Stimulated activated CD4-positive, alpha-beta T cell treated with anti-CD3 and anti-CD28 coated beads, Interleukin-12 subunit alpha, Interleukin-12 subunit beta, amount 100 ng/mL, for 24 hours (primary cell): ENCODE results near the gene CIZ1.

ENCODE experiments used
- DNase-seq, 2 experiments: peaks; one replicate each; pipeline ENCODE4 v3.0.0-alpha.2; 2020; ENCODE audit warnings: low read depth in 2 of 2

The CIZ1 gene

DNA sequence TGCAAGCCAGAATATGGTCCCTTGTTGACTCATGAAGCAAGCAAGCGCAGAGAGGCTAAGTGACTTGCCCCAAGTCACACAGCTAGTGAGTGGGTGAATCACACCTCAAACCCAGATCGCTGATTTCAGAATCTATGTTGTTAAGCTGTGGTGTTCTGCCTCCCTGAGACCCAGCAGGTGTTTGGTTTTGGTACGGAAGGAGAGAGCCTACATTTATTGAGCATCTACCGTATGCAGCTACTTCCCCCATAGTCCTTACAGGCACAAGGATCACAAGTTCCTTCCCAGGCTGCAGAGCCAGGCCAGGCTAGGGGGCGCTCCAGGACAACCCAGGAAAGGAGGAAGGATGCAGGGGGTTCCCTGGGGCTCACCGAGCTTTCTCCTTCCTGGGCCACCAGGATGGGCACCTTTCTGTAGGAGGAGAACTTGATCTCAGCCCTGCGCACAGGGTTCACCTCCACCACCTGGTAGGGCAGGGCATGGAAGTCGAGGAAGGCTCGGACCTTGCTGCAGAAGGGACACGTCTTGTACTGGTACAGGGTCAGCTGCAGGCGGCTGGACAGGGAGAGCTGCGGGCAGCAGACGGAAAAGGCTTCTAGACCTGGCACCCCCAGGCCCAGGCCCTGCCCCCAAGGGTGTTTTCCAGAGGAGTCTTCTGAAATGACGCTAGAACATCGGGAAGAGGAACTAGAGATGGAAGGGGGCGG is 66.3 kb downstream of the CIZ1 start:
- peak in 1 of 2 experiments; percentile 43 for DNase-seq

DNA sequence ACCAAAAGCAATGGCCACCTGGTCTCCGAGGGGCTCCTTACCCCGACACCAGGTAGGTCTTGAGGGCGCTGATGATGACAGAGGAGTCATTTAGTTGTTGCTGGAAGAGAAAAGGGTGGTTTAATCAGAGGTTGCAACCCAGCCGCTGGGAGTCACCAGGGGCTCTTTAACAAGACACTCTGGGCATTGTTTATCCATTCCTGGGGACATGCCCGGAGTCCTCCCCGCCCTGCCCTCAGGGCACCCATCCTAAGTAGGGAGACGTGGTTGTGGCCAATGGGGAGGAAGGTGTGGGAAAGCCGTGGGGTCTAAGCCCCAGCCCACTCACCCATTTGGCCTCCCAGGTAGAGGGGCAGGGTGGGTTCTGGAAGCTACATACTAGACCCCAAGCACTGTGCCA is 66.9 kb downstream of the CIZ1 start:
- no peak for DNase-seq

DNA sequence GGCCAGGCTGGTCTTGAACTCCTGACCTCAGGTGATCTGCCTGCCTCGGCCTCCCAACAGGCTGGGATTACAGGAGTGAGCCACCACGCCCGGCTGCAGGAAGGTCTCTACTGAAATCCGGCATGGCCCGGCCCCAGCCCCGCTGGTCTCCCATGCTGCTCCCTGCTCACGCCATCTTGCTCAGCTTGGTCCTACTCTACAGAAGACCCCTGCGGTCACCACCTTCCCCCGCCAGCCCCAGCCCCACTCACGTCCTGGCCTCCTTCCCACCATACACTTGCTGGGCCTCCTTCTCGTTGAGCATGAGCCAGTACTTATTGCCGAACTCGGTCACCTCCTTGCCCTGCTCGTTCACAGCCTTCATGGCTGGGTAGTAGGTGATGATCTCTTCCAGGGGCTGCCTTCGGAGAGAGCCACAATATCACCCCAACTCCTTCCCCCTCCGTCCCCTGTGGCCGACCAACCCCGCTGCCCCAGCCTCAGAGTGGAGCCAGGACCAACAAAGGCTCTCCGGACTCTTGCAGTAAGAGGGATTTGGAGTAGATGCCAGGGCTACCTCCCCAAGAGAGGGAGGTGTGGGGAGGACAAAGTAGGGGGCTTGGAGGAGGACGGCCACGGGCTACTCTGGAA is 67.8 kb downstream of the CIZ1 start:
- no peak for DNase-seq

DNA sequence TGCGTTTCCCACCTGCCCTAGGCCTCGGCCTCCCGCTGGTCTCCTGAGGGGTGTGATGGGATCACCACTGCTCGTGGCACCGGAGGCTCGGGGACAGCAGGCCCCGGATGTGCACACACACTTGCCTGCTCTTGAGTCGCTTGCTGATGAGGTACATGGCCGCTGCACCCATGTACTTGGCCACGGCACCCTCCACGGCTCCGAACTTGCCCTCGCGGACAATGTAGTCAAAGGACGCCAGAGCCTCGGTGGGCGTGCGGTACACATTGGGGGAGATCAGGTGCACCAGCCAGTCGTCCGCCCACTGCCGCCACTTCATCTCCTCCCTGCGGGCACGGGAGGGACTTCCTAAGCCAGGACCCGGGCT is 68.6 kb downstream of the CIZ1 start:
- no peak for DNase-seq

DNA sequence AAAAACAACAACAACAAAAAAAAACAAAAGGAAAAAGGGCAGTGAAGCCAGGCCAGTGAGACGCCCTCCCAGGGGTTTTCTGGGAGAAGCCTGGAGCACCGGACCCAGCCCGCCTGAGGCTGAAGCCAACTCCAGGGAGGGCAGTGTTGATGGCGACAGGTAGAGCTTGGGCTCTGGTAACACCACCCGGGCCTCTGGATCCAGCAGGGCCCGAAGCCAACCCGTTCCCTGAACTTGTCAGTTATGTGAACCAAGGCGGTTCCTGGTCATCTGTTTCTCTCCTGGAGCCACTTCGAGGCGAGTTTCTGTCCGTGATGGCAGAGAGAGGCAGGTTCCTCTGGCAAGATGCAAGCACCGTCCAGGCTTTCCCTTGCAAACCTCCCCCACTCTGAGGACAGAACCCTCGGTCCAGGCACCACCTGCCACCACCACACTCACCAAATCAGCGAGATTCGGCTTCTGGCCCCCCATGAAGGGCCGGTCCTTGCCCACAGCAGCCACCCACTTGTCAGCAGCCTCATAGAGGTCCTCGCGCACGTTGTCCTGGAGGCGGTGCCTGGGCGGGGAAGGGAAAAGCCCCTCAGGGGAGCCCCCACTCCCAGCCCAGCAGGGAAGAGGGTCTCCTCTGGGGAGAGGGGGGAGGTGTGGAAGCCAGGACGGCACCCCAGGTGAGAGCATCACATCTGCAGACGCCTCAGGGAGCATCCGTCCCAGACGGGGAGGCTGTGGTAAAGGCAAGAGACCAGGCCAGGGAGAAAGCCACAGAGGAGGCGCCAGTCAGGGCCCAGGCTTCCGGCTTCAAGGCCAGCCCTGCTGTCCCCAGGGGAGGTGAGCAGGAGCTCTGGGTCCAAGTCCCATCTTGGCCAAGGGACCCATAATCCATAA is 69.2 kb downstream of the CIZ1 start:
- DNase-seq = no peak

DNA sequence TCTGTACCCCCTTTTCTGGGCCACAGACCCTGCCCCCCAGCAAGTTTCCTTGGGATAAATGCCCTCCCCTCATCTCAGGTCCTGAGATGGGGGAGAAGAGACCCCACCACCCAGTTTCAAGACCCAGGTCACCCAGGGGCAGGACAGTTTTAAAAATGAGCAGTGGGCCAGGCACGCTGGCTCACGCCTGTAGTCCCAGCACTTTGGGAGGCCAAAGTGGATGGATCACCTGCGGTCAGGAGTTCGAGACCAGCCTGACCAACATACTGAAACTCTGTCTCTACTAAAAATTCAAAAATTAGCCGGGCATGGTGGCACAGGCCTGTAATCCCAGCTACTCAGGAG is 69.9 kb downstream of the CIZ1 start:
- no peak for DNase-seq

DNA sequence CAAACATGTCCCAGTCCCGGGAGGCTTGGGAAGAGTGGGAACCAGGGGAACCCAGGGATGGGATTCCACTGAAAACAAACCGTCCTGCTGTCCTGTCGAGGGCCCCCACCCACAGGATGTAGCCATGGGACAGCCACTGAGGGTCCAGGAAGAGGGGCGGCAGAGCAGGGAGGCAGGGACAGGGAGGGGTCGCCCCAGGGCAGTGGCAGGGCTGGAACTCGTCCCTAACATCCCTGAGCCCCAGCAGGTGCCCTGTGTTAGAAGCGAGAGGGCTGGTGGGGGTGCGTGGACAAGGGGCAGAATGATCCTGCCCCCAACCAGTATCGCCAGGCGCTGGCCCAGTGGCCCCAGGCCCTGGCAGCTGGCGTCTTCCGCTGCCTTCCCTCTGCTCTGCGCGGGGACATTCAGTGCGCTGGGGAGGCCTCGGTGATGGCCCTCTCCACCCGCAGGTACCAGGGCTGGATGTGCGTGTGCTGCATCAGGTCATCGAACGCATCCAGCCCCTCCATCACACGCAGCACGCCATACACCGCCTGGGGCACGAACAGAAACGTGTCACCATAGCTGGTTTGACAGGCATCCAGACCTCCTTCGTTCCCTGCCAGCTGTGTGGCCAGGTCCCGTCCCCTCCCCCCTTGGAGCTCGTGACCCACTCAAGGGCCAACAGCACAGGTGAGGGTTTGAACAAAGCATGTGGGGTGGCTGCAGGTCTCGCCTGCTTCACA is 70.5 kb downstream of the CIZ1 start:
- DNase-seq = no peak

DNA sequence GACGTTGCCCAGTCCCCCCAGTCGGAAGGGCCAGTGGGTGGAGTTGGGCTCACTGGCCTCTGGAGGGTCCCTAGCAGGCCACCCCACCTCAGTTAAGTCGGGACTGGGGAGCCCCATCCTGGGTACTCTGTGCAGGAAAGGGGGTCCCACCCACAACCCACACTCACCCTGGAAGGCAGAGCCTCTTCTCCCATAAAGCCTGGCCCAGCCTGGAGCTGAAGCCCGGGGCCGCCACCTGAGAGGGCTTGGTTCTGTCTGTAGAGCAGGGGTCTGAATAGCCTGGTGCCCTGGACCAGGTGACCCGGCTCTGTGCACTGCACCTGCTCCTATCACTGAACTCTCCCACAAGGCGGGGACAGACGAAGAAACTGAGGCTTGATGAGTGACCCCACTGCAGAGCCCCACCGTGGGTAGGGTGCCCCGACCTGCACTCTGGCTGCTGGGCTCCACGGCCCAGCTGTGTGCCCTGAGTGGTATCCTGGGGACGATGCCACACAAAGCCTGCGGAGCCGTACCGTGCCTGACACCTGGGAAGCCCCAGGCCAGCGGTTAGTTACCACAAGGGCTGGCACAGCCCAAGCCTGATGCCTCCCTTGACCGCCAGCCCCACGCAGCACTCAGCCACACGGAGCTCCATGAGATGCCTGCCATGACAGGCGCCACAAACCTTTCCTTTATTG is 71.2 kb downstream of the CIZ1 start:
- no peak for DNase-seq

DNA sequence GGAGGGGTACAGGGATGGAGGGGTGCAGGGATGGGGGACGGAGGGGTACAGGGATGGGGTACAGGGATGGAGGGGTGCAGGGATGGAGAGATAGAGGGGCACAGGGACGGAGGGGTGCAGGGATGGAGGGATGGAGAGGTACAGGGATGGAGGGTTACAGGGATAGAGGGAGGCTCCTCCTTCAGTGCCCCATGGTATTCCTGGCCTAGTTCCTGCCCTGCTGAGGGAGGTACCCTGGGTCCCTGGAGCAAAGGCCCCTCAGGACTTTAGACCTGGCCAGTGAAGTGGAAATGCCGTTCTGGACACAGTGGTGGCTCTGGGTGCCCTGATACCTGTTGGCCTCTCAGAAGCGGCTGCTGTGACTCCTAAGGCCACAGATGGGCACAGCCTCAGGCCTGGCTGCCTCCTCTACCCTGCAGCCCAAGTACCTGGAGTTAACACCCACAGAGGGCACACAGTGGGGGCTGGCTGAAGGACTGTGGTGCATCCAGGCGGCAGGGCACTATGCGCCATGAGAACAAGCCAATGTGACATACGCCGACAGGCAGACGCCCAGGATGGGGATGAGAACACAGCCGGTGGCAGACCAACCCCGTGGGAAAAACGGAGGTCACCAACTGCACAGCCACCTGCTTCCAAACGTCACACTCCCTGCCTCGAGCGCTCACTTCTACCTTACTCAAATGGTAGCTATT is 72.3 kb downstream of the CIZ1 start:
- no peak for DNase-seq

DNA sequence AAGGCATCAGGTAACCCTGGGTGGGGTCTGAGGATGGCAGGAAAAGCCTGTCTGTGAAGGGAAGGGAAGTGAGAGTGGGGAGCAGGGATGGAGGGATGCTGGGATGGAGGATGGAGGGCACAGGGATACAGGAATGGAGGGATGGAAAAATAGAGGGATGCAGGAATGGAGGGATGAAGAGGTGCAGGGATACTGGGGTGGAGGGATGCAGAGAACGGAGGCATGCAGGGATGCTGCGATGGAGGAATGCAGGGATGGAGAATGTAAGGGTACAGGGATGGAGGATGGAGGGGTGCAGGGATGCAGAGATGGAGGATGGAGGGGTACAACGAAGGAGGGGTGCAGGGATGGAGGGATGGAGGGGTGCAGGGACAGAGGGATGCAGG is 72.9 kb downstream of the CIZ1 start:
- no peak for DNase-seq

DNA sequence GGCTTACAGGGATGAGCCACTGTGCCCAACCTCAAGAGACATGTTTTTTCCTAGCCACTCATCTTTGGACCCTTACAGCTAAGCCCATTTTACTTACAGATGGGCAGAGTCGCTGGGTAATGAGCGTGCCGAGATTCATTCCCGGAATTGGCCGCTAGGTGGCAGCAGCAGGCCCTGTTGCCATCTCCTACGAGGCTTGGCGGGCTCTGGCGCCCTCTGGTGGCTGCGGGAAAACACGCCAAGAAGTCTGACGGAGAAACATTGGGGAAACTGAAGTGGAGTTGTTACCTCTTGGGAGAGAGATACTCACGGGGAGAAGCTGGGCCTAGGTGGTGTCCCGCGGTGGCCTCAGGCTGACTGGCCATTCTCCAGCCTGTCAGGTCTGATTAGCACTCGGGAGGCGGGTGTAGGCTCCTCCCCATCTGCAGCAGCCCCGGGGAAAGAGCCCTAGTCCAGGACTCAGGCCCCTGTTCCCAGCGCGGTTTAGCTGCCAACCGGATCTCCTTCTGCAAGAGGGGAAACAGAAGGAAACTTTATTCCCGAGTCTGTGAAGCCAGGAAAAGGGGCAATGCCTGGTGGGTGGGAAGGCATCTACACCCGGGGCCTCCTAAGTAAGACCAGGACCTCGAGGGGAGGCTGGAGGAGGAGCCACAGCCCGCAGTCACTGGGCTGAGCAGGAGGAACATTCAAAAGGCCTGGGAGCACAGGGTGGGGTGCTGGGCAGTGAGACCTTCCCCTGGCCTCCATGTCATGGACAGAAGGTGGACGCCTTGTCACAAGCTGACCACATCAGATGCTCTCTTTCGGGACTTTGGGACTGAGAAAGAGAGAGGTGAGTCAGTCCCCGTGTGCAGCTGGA is 73.5 kb downstream of the CIZ1 start:
- DNase-seq = peak; percentile 90 to 99

DNA sequence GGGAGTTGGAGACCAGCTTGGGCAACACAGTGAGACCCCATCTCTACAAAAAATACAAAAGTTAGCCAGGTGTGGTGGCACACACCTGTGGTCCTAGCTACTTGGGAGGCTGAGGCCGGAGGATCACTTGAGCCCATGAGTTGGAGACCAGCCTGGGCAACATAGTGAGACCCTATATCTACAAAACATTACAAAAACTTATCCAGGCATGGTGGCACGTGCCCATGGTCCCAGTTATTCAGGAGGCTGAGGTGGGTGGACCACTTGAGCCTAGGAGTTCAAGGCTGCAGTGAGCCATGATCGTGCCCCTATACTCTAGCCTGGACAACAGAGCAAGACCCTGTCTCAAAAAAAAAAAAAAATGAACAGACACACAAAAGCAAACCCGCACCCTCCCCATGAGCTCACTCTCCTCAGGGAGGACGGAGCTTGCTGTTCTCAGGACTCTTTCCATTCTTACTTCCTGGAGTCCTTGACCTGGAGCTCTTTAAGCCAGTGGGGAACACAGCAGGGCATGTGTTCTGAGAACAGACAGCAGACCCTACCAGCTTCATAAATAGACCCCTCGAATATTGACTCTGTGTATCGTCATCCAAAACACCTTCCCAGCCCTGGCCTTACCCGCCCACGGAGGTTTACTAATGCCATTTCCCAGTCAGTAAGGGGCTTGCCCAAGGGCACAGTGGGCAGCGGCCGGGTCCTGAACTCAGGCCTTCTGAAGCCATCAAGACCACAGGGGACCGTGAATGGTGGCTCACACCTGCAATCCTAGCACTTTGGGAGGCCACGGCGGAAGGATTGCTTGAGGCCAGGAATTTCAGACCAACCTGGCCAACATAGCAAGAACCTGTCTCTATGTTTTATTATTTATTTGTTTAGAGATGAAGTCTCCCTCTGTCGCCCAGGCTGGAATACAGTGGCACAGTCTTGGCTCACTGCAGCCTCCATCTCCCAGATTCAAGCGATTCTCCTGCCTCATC is 75.0 kb downstream of the CIZ1 start:
- no peak for DNase-seq
